SK-N-SH (cell line): Measurements from ENCODE around the gene LGR6.

Experiments
- ELF1 ChIP-seq: IDR thresholded peaks from 2 replicates; pipeline ENCODE4 v1.4.0; 2012
- EP300 ChIP-seq, 2 experiments: IDR thresholded peaks; 2 replicates each; pipeline versions ENCODE4 v1.4.0 to v1.6.1; 2012; ENCODE audit warnings: borderline replicate concordance in 1 of 2, low read depth in 1 of 2, low read length in 1 of 2
- FOXJ3 ChIP-seq: sonication (generic); formaldehyde crosslinking; IDR thresholded peaks from 2 replicates; pipeline ENCODE4 v1.5.1; 2020; ENCODE audit warnings: mild to moderate bottlenecking, missing genetic modification reagents
- MAX ChIP-seq: IDR thresholded peaks from 2 replicates; pipeline ENCODE4 v1.4.0; 2012; ENCODE audit warnings: low read depth
- NRF1 ChIP-seq: IDR thresholded peaks from 2 replicates; pipeline ENCODE4 v1.6.1; 2012; ENCODE audit warnings: low read depth, mild to moderate bottlenecking, low read length
- RCOR1 ChIP-seq: fragments of 150-350 bp; IDR thresholded peaks from 2 replicates; pipeline ENCODE4 v1.6.1; 2017; ENCODE audit warnings: antibody characterized with exemption, low read length
- RFX5 ChIP-seq: IDR thresholded peaks from 2 replicates; pipeline ENCODE4 v1.6.1; 2012; ENCODE audit warnings: mild to moderate bottlenecking, improper control_type of control experiment, low read length
- TAF1 ChIP-seq: IDR thresholded peaks from 2 replicates; pipeline ENCODE4 v1.6.1; 2012; ENCODE audit warnings: low read depth, mild to moderate bottlenecking, low read length, moderate library complexity, borderline replicate concordance
- TEAD4 ChIP-seq: IDR thresholded peaks from 2 replicates; pipeline ENCODE4 v1.4.0; 2012; ENCODE audit warnings: mild to moderate bottlenecking, borderline replicate concordance; ENCODE audit not compliant: insufficient read depth
- TF ChIP-seq, protein P1 (sequence below): fragments of 200-600 bp; sonication (generic); IDR thresholded peaks from 2 replicates; pipeline ENCODE4 v1.6.1; 2017; ENCODE audit warnings: antibody characterized with exemption, mild to moderate bottlenecking, moderate library complexity
- TF ChIP-seq, protein P2 (sequence below): IDR thresholded peaks from 2 replicates; pipeline ENCODE4 v1.6.1; 2012; ENCODE audit warnings: mild to moderate bottlenecking, low read depth, low read length, moderate library complexity

GRCh38 chr1:202199040-202199889 lies 5.7 kb downstream of the LGR6 start:
- no peak for TF ChIP-seq FOXJ3 (CRISPR knock-in tag)
- TF ChIP-seq, protein P1, sequence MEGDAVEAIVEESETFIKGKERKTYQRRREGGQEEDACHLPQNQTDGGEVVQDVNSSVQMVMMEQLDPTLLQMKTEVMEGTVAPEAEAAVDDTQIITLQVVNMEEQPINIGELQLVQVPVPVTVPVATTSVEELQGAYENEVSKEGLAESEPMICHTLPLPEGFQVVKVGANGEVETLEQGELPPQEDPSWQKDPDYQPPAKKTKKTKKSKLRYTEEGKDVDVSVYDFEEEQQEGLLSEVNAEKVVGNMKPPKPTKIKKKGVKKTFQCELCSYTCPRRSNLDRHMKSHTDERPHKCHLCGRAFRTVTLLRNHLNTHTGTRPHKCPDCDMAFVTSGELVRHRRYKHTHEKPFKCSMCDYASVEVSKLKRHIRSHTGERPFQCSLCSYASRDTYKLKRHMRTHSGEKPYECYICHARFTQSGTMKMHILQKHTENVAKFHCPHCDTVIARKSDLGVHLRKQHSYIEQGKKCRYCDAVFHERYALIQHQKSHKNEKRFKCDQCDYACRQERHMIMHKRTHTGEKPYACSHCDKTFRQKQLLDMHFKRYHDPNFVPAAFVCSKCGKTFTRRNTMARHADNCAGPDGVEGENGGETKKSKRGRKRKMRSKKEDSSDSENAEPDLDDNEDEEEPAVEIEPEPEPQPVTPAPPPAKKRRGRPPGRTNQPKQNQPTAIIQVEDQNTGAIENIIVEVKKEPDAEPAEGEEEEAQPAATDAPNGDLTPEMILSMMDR: no peak
- TF ChIP-seq MAX: no peak
- no peak for TF ChIP-seq RFX5
- TF ChIP-seq EP300 (IDR thresholded peaks at IDR 0.05; ENCODE audit: borderline replicate concordance in 1 of 2, low read depth in 1 of 2, low read length in 1 of 2): no peak
- TF ChIP-seq NRF1: no peak
- no peak for TF ChIP-seq TAF1
- TF ChIP-seq TEAD4: no peak
- no peak for TF ChIP-seq ELF1
- TF ChIP-seq, protein P2, sequence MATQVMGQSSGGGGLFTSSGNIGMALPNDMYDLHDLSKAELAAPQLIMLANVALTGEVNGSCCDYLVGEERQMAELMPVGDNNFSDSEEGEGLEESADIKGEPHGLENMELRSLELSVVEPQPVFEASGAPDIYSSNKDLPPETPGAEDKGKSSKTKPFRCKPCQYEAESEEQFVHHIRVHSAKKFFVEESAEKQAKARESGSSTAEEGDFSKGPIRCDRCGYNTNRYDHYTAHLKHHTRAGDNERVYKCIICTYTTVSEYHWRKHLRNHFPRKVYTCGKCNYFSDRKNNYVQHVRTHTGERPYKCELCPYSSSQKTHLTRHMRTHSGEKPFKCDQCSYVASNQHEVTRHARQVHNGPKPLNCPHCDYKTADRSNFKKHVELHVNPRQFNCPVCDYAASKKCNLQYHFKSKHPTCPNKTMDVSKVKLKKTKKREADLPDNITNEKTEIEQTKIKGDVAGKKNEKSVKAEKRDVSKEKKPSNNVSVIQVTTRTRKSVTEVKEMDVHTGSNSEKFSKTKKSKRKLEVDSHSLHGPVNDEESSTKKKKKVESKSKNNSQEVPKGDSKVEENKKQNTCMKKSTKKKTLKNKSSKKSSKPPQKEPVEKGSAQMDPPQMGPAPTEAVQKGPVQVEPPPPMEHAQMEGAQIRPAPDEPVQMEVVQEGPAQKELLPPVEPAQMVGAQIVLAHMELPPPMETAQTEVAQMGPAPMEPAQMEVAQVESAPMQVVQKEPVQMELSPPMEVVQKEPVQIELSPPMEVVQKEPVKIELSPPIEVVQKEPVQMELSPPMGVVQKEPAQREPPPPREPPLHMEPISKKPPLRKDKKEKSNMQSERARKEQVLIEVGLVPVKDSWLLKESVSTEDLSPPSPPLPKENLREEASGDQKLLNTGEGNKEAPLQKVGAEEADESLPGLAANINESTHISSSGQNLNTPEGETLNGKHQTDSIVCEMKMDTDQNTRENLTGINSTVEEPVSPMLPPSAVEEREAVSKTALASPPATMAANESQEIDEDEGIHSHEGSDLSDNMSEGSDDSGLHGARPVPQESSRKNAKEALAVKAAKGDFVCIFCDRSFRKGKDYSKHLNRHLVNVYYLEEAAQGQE: no peak
- no peak for TF ChIP-seq RCOR1
